Neural progenitor cell (in vitro differentiated cells): ENCODE data around the gene MAGIX. TPM values are rescaled to one million over a fixed set of nuclear protein-coding genes. Genes with fewer than 3 reads are reported as not detected.
"Not testable (repeated sequence)": the region's sequence is repeated elsewhere in the genome, so short reads cannot be mapped to it uniquely, and the experiment has no call there.

Source experiments
- DNase-seq: peaks from one replicate; pipeline ENCODE4 v3.0.0-alpha.2; 2016; ENCODE audit warnings: low spot score
- H2AFZ ChIP-seq: fragments of 200-600 bp; sonication (generic); replicated peaks from 2 replicates; pipeline ENCODE4 v1.6.1; 2016; ENCODE audit warnings: antibody characterized with exemption
- H3F3A ChIP-seq: fragments of 200-600 bp; sonication (generic); 2 replicates; pipeline ENCODE4 v1.6.1; 2016; ENCODE audit warnings: antibody characterized with exemption, low read depth
- H3K27ac ChIP-seq: fragments of 200-600 bp; sonication (generic); 2 replicates; pipeline ENCODE4 v1.5.1; 2016; ENCODE audit warnings: mild to moderate bottlenecking
- H3K27me3 ChIP-seq: fragments of 200-600 bp; sonication (generic); 2 replicates; pipeline ENCODE4 v1.6.1; 2016; ENCODE audit warnings: mild to moderate bottlenecking, moderate library complexity
- H3K36me3 ChIP-seq: fragments of 200-600 bp; sonication (generic); 2 replicates; pipeline ENCODE4 v1.5.1; 2016
- H3K4me1 ChIP-seq: fragments of 200-600 bp; sonication (generic); 2 replicates; pipeline ENCODE4 v1.6.1; 2016; ENCODE audit warnings: mixed run types
- H3K4me2 ChIP-seq: fragments of 200-600 bp; sonication (generic); 2 replicates; pipeline ENCODE4 v1.6.1; 2016
- H3K4me3 ChIP-seq: fragments of 200-600 bp; sonication (generic); 2 replicates; pipeline ENCODE4 v1.5.1; 2016
- H3K79me2 ChIP-seq: fragments of 200-600 bp; sonication (generic); 2 replicates; pipeline ENCODE4 v1.6.1; 2016; ENCODE audit warnings: low read depth
- H3K9ac ChIP-seq: fragments of 200-600 bp; sonication (generic); 2 replicates; pipeline ENCODE4 v1.6.1; 2016
- H3K9me3 ChIP-seq: fragments of 200-600 bp; sonication (generic); 2 replicates; pipeline ENCODE4 v1.5.1; 2016; ENCODE audit warnings: low read depth
- H4K20me1 ChIP-seq: fragments of 200-600 bp; sonication (generic); 2 replicates; pipeline ENCODE4 v1.6.1; 2016; ENCODE audit warnings: low read depth
- H3K27ac Mint-ChIP-seq: 3 replicates; pipeline ENCODE4 v1.8.0; 2021; ENCODE audit warnings: mixed read lengths
- H3K27me3 Mint-ChIP-seq: 2 replicates; pipeline ENCODE4 v1.8.0; 2022; ENCODE audit warnings: low read depth, mild to moderate bottlenecking, inconsistent platforms, moderate library complexity, mixed read lengths; ENCODE audit not compliant: insufficient read depth
- H3K36me3 Mint-ChIP-seq: 3 replicates; pipeline ENCODE4 v1.8.0; 2021; ENCODE audit warnings: mixed read lengths
- H3K4me1 Mint-ChIP-seq: 3 replicates; pipeline ENCODE4 v1.8.0; 2021; ENCODE audit warnings: mixed read lengths
- H3K4me3 Mint-ChIP-seq: 3 replicates; pipeline ENCODE4 v1.8.0; 2021; ENCODE audit warnings: mild to moderate bottlenecking, moderate library complexity, mixed read lengths
- H3K9me3 Mint-ChIP-seq: 3 replicates; pipeline ENCODE4 v1.8.0; 2020; ENCODE audit warnings: mixed read lengths
- EZH2 ChIP-seq: fragments of 200-600 bp; sonication (generic); IDR thresholded peaks from 2 replicates; pipeline ENCODE4 v1.6.1; 2017; ENCODE audit warnings: antibody characterized with exemption, mild to moderate bottlenecking, moderate library complexity
- EZH2phosphoT487 ChIP-seq: fragments of 200-600 bp; sonication (generic); IDR thresholded peaks from 2 replicates; pipeline ENCODE4 v1.6.1; 2017; ENCODE audit warnings: antibody characterized with exemption
- total RNA-seq: library from RNA; depleted of rRNA; stranded (reverse); fragments of >200 nt; gene quantifications from 2 replicates; pipeline ENCODE4 v1.2.3, GENCODE V29; 2015; ENCODE audit warnings: low replicate concordance
- TF ChIP-seq, protein P1 (sequence below): fragments of 200-600 bp; sonication (generic); IDR thresholded peaks from 2 replicates; pipeline ENCODE4 v1.5.1; 2017; ENCODE audit warnings: antibody characterized with exemption, mild to moderate bottlenecking

MAGIX gene
- total RNA-seq, 1 donor from 2014 or later, result 1.5 TPM

DNA sequence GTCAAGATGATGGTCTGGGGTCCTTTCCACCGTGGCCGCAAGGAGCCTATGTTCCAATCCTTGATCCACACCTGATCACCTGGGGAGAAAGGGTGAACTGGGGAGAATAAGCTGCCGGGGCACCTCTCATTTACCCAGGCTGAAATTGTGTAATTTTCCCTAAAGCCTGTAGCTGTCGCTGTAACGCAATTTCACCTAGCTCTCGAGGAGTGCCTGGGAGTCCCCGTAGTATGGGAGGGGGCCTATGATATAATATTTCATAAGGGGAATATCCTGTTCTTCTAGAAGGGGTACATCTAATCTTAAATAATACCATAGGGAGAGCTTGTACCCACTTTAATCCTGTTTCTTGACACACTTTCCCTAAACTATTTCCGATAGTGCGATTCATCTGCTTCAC is 20.3 kb upstream of the MAGIX start:
- DNase-seq, result peak; percentile 25
- not testable (repeated sequence) for H3K36me3 ChIP-seq, H3K4me2 ChIP-seq, H3K9me3 ChIP-seq, H4K20me1 ChIP-seq, H3K27ac ChIP-seq, H3K79me2 ChIP-seq, H3K4me1 Mint-ChIP-seq, H3K36me3 Mint-ChIP-seq, H3K27me3 Mint-ChIP-seq, H3K4me3 ChIP-seq, H3K4me3 Mint-ChIP-seq, H3K27me3 ChIP-seq, H3K4me1 ChIP-seq, H2AFZ ChIP-seq, H3F3A ChIP-seq, H3K9ac ChIP-seq, H3K27ac Mint-ChIP-seq
- peaks cover 33% of the 10 kb centered on the region for H3K9me3 Mint-ChIP-seq
- TF ChIP-seq, protein P1, sequence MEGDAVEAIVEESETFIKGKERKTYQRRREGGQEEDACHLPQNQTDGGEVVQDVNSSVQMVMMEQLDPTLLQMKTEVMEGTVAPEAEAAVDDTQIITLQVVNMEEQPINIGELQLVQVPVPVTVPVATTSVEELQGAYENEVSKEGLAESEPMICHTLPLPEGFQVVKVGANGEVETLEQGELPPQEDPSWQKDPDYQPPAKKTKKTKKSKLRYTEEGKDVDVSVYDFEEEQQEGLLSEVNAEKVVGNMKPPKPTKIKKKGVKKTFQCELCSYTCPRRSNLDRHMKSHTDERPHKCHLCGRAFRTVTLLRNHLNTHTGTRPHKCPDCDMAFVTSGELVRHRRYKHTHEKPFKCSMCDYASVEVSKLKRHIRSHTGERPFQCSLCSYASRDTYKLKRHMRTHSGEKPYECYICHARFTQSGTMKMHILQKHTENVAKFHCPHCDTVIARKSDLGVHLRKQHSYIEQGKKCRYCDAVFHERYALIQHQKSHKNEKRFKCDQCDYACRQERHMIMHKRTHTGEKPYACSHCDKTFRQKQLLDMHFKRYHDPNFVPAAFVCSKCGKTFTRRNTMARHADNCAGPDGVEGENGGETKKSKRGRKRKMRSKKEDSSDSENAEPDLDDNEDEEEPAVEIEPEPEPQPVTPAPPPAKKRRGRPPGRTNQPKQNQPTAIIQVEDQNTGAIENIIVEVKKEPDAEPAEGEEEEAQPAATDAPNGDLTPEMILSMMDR, result peak; percentile 46

DNA sequence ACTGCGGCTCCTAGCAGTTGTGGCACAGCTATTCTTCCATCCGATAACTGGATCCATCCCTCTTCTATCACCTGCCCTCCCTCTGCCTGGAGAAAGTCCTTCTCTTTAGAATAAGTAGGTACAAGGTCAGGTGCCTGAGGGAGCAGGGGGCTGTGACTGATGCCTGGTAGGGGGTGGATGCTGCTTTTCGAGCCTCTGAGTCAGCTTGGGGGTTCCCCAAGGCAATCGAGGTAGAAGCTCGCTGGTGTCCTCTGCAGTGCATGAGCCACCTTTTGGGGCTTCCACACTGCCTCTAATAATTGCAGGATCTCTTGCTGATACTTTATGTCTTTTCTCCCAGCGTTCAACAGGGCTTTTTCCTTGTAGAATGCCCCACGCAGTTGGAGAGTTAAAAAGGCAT is 19.4 kb upstream of the MAGIX start:
- H4K20me1 ChIP-seq, H3K36me3 ChIP-seq, H3F3A ChIP-seq, H3K4me1 Mint-ChIP-seq, H3K4me3 Mint-ChIP-seq, H3K4me1 ChIP-seq, H3K27ac ChIP-seq, H3K9ac ChIP-seq, H3K9me3 ChIP-seq, H3K27me3 Mint-ChIP-seq, H3K27me3 ChIP-seq, H3K4me2 ChIP-seq, H3K36me3 Mint-ChIP-seq, DNase-seq, H3K27ac Mint-ChIP-seq, H3K4me3 ChIP-seq, H2AFZ ChIP-seq, H3K79me2 ChIP-seq: not testable (repeated sequence)
- H3K9me3 Mint-ChIP-seq, result peaks cover 29% of the 10 kb centered on the region

DNA sequence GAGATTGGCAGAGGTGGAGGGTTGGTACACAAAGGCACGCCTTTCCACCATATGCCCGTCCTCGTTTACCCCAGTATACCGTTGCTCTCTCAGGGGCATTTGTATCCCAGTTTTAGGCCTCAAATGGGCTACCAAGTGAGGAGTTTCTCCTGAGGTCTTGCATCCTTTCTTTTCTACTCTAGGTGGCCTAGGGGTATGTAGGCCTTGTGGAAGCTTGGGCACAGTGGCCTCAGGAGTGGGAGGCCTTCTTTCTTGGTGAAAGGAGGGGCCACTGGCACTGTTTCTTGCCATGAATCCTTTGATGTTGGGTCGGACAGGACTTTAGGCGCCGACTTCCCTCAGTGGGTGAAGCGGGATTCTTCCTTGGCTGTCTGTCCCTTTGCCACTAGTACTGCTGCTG is 15.3 kb upstream of the MAGIX start:
- Mint-ChIP-seq H3K27ac (no peak overlapping the region), H3K27me3 (peaks cover 2% of the 10 kb centered on the region), H3K36me3 (no peaks in the 10 kb centered on the region), H3K9me3 (peaks cover 19% of the 10 kb centered on the region), H3K4me1 (no peaks in the 10 kb centered on the region), H3K4me3 (no peak overlapping the region)
- Histone ChIP-seq H3K79me2 (no peaks in the 10 kb centered on the region), H4K20me1 (no peaks in the 10 kb centered on the region), H3K4me2 (no peak overlapping the region), H3K9me3 (no peaks in the 10 kb centered on the region), H3K9ac (no peak overlapping the region), H3F3A (no peaks in the 10 kb centered on the region), H3K36me3 (no peaks in the 10 kb centered on the region), H3K4me1 (no peaks in the 10 kb centered on the region), H2AFZ (no peak overlapping the region), H3K27ac (no peak overlapping the region), H3K27me3 (no peaks in the 10 kb centered on the region), H3K4me3 (no peak overlapping the region)
- TF ChIP-seq, protein P1, result no peak
- TF ChIP-seq EZH2phosphoT487 (no peak), EZH2 (no peak)
- DNase-seq, result no peak

DNA sequence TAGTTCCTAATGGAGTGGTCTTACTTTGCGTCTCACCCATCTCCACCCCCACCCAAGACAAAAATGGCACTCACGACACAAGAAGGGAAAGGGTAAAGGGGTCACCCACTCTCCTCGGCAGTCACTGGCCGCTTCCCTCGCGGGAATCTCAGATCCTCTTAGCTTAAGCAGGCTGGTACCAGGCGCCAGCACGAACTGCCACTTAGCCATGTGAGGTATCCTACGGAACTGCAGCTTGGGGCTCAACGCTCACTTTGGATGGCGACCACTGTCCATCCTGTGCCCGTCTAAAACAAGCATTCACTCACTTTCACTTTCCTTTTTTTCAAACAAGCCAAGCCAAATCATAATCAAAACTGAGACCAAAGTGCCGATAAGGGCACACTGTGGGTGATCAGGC is 14.6 kb upstream of the MAGIX start:
- no peak for DNase-seq
- Mint-ChIP-seq H3K4me1 (no peaks in the 10 kb centered on the region), H3K36me3 (no peaks in the 10 kb centered on the region), H3K9me3 (peaks cover 20% of the 10 kb centered on the region), H3K27me3 (peaks cover 2% of the 10 kb centered on the region), H3K27ac (no peak overlapping the region), H3K4me3 (no peak overlapping the region)
- Histone ChIP-seq H2AFZ (no peak overlapping the region), H3K36me3 (no peaks in the 10 kb centered on the region), H3K27ac (no peak overlapping the region), H3K4me1 (no peaks in the 10 kb centered on the region), H3K4me2 (no peak overlapping the region), H3F3A (no peaks in the 10 kb centered on the region), H4K20me1 (no peaks in the 10 kb centered on the region), H3K9ac (no peak overlapping the region), H3K9me3 (no peaks in the 10 kb centered on the region), H3K27me3 (no peaks in the 10 kb centered on the region), H3K4me3 (no peak overlapping the region), H3K79me2 (no peaks in the 10 kb centered on the region)
- TF ChIP-seq EZH2phosphoT487 (no peak), EZH2 (no peak)
- TF ChIP-seq, protein P1, result no peak

DNA sequence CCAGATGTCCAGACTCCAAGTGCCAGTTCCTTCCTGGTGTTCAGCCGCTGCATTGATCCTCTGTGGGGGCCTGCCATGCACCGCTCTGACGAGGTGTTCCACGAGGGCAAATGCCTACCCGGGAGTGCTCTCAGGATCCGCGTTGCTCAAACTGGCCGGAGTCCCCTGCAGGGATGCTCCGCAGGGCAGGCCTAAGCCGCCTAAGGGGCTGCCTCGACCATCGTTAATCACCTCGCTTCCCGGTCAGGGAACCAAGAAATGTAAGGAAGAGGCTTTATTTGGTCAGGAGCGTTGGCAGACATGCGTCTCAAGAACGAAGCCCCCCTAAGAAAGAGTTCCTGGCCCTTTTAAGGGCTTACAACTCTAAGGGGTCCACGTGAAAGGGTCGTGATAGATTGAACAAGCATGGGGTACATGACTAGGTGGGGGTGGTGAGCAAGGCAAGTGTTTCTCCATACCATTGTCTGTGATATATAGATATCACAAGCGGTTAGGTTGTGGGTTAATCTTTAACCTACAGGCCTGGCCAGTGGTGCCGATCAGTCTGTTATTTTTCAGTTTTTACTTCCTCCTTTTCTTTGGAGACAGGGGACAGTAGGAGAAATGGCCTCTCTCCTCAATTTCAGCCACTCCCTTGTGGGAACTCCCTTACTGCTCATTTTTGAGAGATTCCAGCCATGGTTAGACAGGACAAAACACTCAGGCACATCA is 14.0 kb upstream of the MAGIX start:
- not testable (repeated sequence) for H3K4me2 ChIP-seq, H3K36me3 ChIP-seq, H3K4me3 Mint-ChIP-seq, H3K9me3 ChIP-seq, H3K79me2 ChIP-seq, H3F3A ChIP-seq, H3K4me3 ChIP-seq, H3K27me3 ChIP-seq, H2AFZ ChIP-seq, H3K36me3 Mint-ChIP-seq, H3K4me1 ChIP-seq, H3K27ac Mint-ChIP-seq, H3K4me1 Mint-ChIP-seq, H3K27me3 Mint-ChIP-seq, H4K20me1 ChIP-seq, DNase-seq, H3K9ac ChIP-seq, H3K27ac ChIP-seq
- H3K9me3 Mint-ChIP-seq, result peaks cover 18% of the 10 kb centered on the region

DNA sequence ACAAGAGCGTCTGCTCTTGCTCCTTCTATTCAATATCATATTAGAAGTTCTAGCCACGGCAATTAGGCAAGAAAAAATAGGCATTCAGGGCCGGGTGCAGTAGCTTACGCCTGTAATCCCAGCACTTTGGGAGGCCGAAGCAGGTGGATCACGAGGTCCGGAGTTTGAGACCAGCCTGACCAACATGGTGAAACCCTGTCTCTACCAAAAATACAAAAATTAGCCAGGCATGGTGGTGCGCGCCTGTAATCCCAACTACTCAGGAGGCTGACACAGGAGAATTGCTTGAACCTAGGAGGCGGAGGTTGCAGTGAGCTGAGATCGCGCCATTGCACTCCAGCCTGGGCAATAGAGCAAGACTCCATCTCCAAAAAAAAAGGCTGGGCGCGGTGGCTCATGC is 13.3 kb upstream of the MAGIX start:
- H3F3A ChIP-seq, H3K36me3 ChIP-seq, H3K27ac Mint-ChIP-seq, H4K20me1 ChIP-seq, H3K9me3 ChIP-seq, H3K27ac ChIP-seq, H3K4me1 ChIP-seq, DNase-seq, H3K27me3 Mint-ChIP-seq, H3K4me1 Mint-ChIP-seq, H2AFZ ChIP-seq, H3K4me2 ChIP-seq, H3K36me3 Mint-ChIP-seq, H3K27me3 ChIP-seq, H3K79me2 ChIP-seq, H3K4me3 Mint-ChIP-seq, H3K9ac ChIP-seq, H3K4me3 ChIP-seq: not testable (repeated sequence)
- H3K9me3 Mint-ChIP-seq, result peaks cover 15% of the 10 kb centered on the region
